Gastrocnemius medialis (tissue), 4 donors: Measurements from ENCODE around the gene PRKCH. TPM values are rescaled to one million over a fixed set of nuclear protein-coding genes. Genes with fewer than 3 reads are reported as not detected.

Source experiments
- ATAC-seq, 2 donors: fragments of 150-250 bp; one replicate each; pipeline ENCODE4 v1.9.1; 2016
- DNase-seq, 2 donors: peaks; one replicate each; pipeline ENCODE4 v3.0.0-alpha.2; 2019
- H3K27ac ChIP-seq, 4 donors: fragments of 200-600 bp; sonication (generic); 1 replicate in 1 of 4; 2 replicates in 3 of 4; pipeline ENCODE4 v1.5.1; 2016 to 2018; ENCODE audit warnings: mild to moderate bottlenecking in 2 of 4, moderate library complexity in 1 of 4
- H3K27me3 ChIP-seq, 3 donors: fragments of 200-600 bp; sonication (generic) in 2 of 3; 1 replicate in 1 of 3; 2 replicates in 2 of 3; pipeline versions ENCODE4 v1.5.1 to v1.6.0; 2016 to 2019; ENCODE audit warnings: mild to moderate bottlenecking in 1 of 3, moderate library complexity in 1 of 3
- H3K36me3 ChIP-seq, 2 donors: fragments of 200-600 bp; sonication (generic) in 1 of 2; one replicate each; pipeline ENCODE4 v1.5.1; 2017 to 2018
- H3K4me1 ChIP-seq, 2 donors: fragments of 200-600 bp; sonication (generic) in 1 of 2; one replicate each; pipeline ENCODE4 v1.5.1; 2016 to 2017; ENCODE audit warnings: mild to moderate bottlenecking in 2 of 2
- H3K4me3 ChIP-seq, 4 donors: fragments of 200-600 bp; sonication (generic) in 3 of 4; 1 replicate in 1 of 4; 2 replicates in 3 of 4; pipeline ENCODE4 v1.5.1; 2016 to 2019; ENCODE audit warnings: mild to moderate bottlenecking in 2 of 4
- H3K9me3 ChIP-seq, 3 donors: fragments of 200-600 bp; sonication (generic) in 2 of 3; 1 replicate in 1 of 3; 2 replicates in 2 of 3; pipeline ENCODE4 v1.5.1; 2016 to 2019
- CTCF ChIP-seq, 5 experiments: fragments of 450-650 bp in 3 of 5; fragments of 200-600 bp in 2 of 5; sonication (generic) in 2 of 5; IDR thresholded peaks in 4 of 5; conservative IDR thresholded peaks in 1 of 5; 1 replicate in 4 of 5; 2 replicates in 1 of 5; pipeline ENCODE4 v1.5.1; 2016 to 2019; ENCODE audit warnings: antibody characterized with exemption in 5 of 5, mild to moderate bottlenecking in 3 of 5, moderate library complexity in 3 of 5
- POLR2A ChIP-seq, 2 donors: fragments of 450-650 bp; IDR thresholded peaks; one replicate each; pipeline ENCODE4 v1.6.1; 2017; ENCODE audit warnings: antibody characterized with exemption in 2 of 2, mild to moderate bottlenecking in 2 of 2, moderate library complexity in 2 of 2
- in situ Hi-C, 4 donors: fragments of 200-750 bp; cut with MboI; loops; one replicate each; pipeline versions ENCODE4 v1.15.0 to v1.8.0; 2017; ENCODE audit warnings: low sequenced_read_pairs in 4 of 4
- intact Hi-C: fragments of 100-400 bp; cut with DNase I; formaldehyde crosslinking; loops from one replicate; pipeline ENCODE4 v1.15.1; 2023; ENCODE audit warnings: low total_unique reads
- total RNA-seq, 4 donors: library from RNA; depleted of rRNA; stranded (reverse); fragments of >200 nt; gene quantifications; one replicate each; pipeline versions ENCODE4 v1.1.0 to v1.2.3, GENCODE V29; 2016

The PRKCH gene
- total RNA-seq, 4 donors from 2014 or later = 11.3 to 32.4 (median 16.6) TPM

- Histone ChIP-seq H3K27ac (peak overlapping the region in 1 of 4 donors; percentile 2), H3K9me3 (no peaks in the 10 kb centered on the region), H3K27me3 (no peaks in the 10 kb centered on the region), H3K4me1 (peaks cover 17 to 52% of the 10 kb centered on the region in 2 donors), H3K36me3 (no peaks in the 10 kb centered on the region), H3K4me3 (no peak overlapping the region)
- in situ Hi-C loops (no loop called here), intact Hi-C loops (no loop called here)
- TF ChIP-seq CTCF (IDR thresholded peaks at IDR 0.05 in 4 of 5, conservative IDR thresholded peaks at IDR 0.05 in 1 of 5) = no peak
- TF ChIP-seq POLR2A (IDR thresholded peaks at IDR 0.05) = no peak
- no peak for DNase-seq
- peak in 1 of 2 donors; percentile 38 for ATAC-seq
Observed at GRCh38 chr14:61382842-61383241, 61.5 kb downstream of the PRKCH start.

- intact Hi-C loops = no loop called here
- Histone ChIP-seq H3K4me1 (peaks cover 27 to 64% of the 10 kb centered on the region in 2 donors), H3K27me3 (no peaks in the 10 kb centered on the region), H3K27ac (no peak overlapping the region), H3K9me3 (no peaks in the 10 kb centered on the region), H3K4me3 (no peak overlapping the region), H3K36me3 (no peaks in the 10 kb centered on the region)
- no peak for DNase-seq
- TF ChIP-seq CTCF (IDR thresholded peaks at IDR 0.05 in 4 of 5, conservative IDR thresholded peaks at IDR 0.05 in 1 of 5) (no peak), POLR2A (IDR thresholded peaks at IDR 0.05) (no peak)
- in situ Hi-C loops = no loop called here
- no peak for ATAC-seq
Observed at GRCh38 chr14:61385002-61385685, 63.8 kb downstream of the PRKCH start.

GRCh38 chr14:61386173-61386772 lies 64.9 kb downstream of the PRKCH start:
- ATAC-seq = no peak
- no peaks in the 10 kb centered on the region for H3K27me3 ChIP-seq
- TF ChIP-seq POLR2A (IDR thresholded peaks at IDR 0.05) (no peak), CTCF (IDR thresholded peaks at IDR 0.05 in 4 of 5, conservative IDR thresholded peaks at IDR 0.05 in 1 of 5) (no peak)
- H3K4me3 ChIP-seq = no peak overlapping the region
- H3K4me1 ChIP-seq = peaks cover 27 to 63% of the 10 kb centered on the region in 2 donors
- intact Hi-C loops = no loop called here
- no peaks in the 10 kb centered on the region for H3K36me3 ChIP-seq
- H3K27ac ChIP-seq = peak overlapping the region in 3 of 4 donors; percentile 33 to 50 (median 39)
- DNase-seq = no peak
- in situ Hi-C loops = no loop called here
- H3K9me3 ChIP-seq = no peaks in the 10 kb centered on the region

GRCh38 chr14:61387076-61387475 lies 65.7 kb downstream of the PRKCH start:
- Histone ChIP-seq H3K27me3 (no peaks in the 10 kb centered on the region), H3K27ac (peak overlapping the region in 3 of 4 donors; percentile 17 to 75 (median 25)), H3K9me3 (no peaks in the 10 kb centered on the region), H3K4me1 (peaks cover 26 to 58% of the 10 kb centered on the region in 2 donors), H3K36me3 (no peaks in the 10 kb centered on the region), H3K4me3 (no peak overlapping the region)
- DNase-seq = no peak
- intact Hi-C loops = no loop called here
- in situ Hi-C loops = no loop called here
- no peak for ATAC-seq
- TF ChIP-seq CTCF (IDR thresholded peaks at IDR 0.05 in 4 of 5, conservative IDR thresholded peaks at IDR 0.05 in 1 of 5) (no peak), POLR2A (IDR thresholded peaks at IDR 0.05) (no peak)
